HepG2 (cell line): ENCODE measurements around the gene CABLES1. TPM values are rescaled to one million over a fixed set of nuclear protein-coding genes. Genes with fewer than 3 reads are reported as not detected.
A peak's percentile ranks its signal among the peaks of the same experiment; 100 is the strongest.

Experiments
- CHCHD3 ChIP-seq: sonication (generic); formaldehyde crosslinking; IDR thresholded peaks from 2 replicates; pipeline ENCODE4 v1.8.0; 2022; ENCODE audit warnings: mild to moderate bottlenecking, missing genetic modification reagents, moderate library complexity
- GABPA ChIP-seq, 2 experiments: IDR thresholded peaks; 2 replicates each; pipeline ENCODE4 v1.6.1; 2011 to 2016; ENCODE audit warnings: low read depth in 2 of 2, low read length in 1 of 2, missing biosample characterization in 1 of 2, missing genetic modification characterization in 1 of 2
- HNRNPUL1 ChIP-seq: fragments of 200-400 bp; formaldehyde crosslinking; IDR thresholded peaks from 2 replicates; pipeline ENCODE4 v1.6.1; 2017; ENCODE audit warnings: low read depth, mild to moderate bottlenecking, low read length, moderate library complexity
- IKZF1 ChIP-seq: fragments of 450-650 bp; IDR thresholded peaks from 2 replicates; pipeline ENCODE4 v1.7.1; 2016
- JDP2 ChIP-seq: sonication (generic); formaldehyde crosslinking; IDR thresholded peaks from 2 replicates; pipeline ENCODE4 v1.8.1; 2022; ENCODE audit warnings: missing genetic modification reagents, borderline replicate concordance
- KDM5B ChIP-seq: sonication (generic); formaldehyde crosslinking; IDR thresholded peaks from 2 replicates; pipeline ENCODE4 v1.4.0; 2020; ENCODE audit warnings: missing genetic modification reagents, mild to moderate bottlenecking, borderline replicate concordance
- MED1 ChIP-seq: sonication (generic); formaldehyde crosslinking; IDR thresholded peaks from 2 replicates; pipeline ENCODE4 v1.4.0; 2020; ENCODE audit warnings: missing genetic modification reagents
- NAIF1 ChIP-seq: sonication (generic); formaldehyde crosslinking; IDR thresholded peaks from 2 replicates; pipeline ENCODE4 v1.5.0; 2020; ENCODE audit warnings: mild to moderate bottlenecking, missing genetic modification reagents, borderline replicate concordance
- PHF21A ChIP-seq: sonication (generic); formaldehyde crosslinking; IDR thresholded peaks from 2 replicates; pipeline ENCODE4 v1.5.0; 2020; ENCODE audit warnings: mild to moderate bottlenecking, missing genetic modification reagents
- PHF5A ChIP-seq: IDR thresholded peaks from one replicate; pipeline ENCODE4 v1.6.1; 2018; ENCODE audit warnings: low read depth, missing genetic modification reagents; ENCODE audit not compliant: unreplicated experiment
- RFX1 ChIP-seq: fragments of 450-650 bp; IDR thresholded peaks from 2 replicates; pipeline ENCODE4 v1.6.1; 2017
- ZNF225 ChIP-seq: sonication (generic); formaldehyde crosslinking; IDR thresholded peaks from 2 replicates; pipeline ENCODE4 v1.4.0; 2020; ENCODE audit warnings: mild to moderate bottlenecking, missing genetic modification reagents
- ZNF280D ChIP-seq: sonication (generic); formaldehyde crosslinking; IDR thresholded peaks from 2 replicates; pipeline ENCODE4 v1.5.1; 2020; ENCODE audit warnings: mild to moderate bottlenecking, missing genetic modification reagents
- ZNF772 ChIP-seq: sonication (generic); formaldehyde crosslinking; IDR thresholded peaks from 2 replicates; pipeline ENCODE4 v1.5.0; 2020; ENCODE audit warnings: mild to moderate bottlenecking, missing genetic modification reagents
- ZNF850 ChIP-seq: sonication (generic); formaldehyde crosslinking; conservative IDR thresholded peaks from 2 replicates; pipeline ENCODE4 v1.9.0; 2021; ENCODE audit warnings: mild to moderate bottlenecking, missing genetic modification reagents
- ZSCAN9 ChIP-seq: IDR thresholded peaks from 2 replicates; pipeline ENCODE4 v1.6.1; 2016; ENCODE audit warnings: borderline replicate concordance
- ZZZ3 ChIP-seq: sonication (generic); formaldehyde crosslinking; IDR thresholded peaks from 2 replicates; pipeline ENCODE4 v1.4.0; 2020; ENCODE audit warnings: missing genetic modification reagents, mild to moderate bottlenecking, borderline replicate concordance
- polyA plus RNA-seq, 8 experiments: library from polyadenylated mRNA; depleted of rRNA in 3 of 8; stranded (reverse) in 7 of 8; unstranded in 1 of 8; fragments of >200 nt; fragmentation: Illumina TruSeq in 4 of 8; extraction: Trizol in 4 of 8; gene quantifications; 2 replicates each; pipeline versions ENCODE4 v1.2.1 to v1.2.3, GENCODE V29; 2011 to 2016; ENCODE audit warnings: low read depth in 4 of 8, missing spikeins in 1 of 8, mixed read lengths in 1 of 8; ENCODE audit not compliant: insufficient read depth in 1 of 8
- total RNA-seq, 5 experiments: library from RNA; depleted of rRNA; stranded (reverse); fragments of >200 nt; fragmentation: Illumina TruSeq; extraction: Trizol; gene quantifications; 2 replicates each; pipeline ENCODE4 v1.2.3, GENCODE V29; 2016; ENCODE audit warnings: low read depth in 1 of 5
- TF ChIP-seq, protein P1 (sequence below): sonication (generic); formaldehyde crosslinking; IDR thresholded peaks from 2 replicates; pipeline ENCODE4 v1.4.0; 2020; ENCODE audit warnings: mild to moderate bottlenecking, missing genetic modification reagents
- TF ChIP-seq, protein P2 (sequence below): sonication (generic); formaldehyde crosslinking; IDR thresholded peaks from 2 replicates; pipeline ENCODE4 v1.4.0; 2020; ENCODE audit warnings: mild to moderate bottlenecking, low read depth, missing genetic modification reagents
- TF ChIP-seq, protein P3 (sequence below): sonication (generic); formaldehyde crosslinking; IDR thresholded peaks from 2 replicates; pipeline ENCODE4 v1.8.0; 2022; ENCODE audit warnings: mild to moderate bottlenecking, missing genetic modification reagents

The CABLES1 gene
- total and polyA plus RNA-seq, 2 of the 13 experiments (the other 11 are each of a cell fraction or from before 2014, with no cell fraction given): 14.7 to 25.8 TPM

GRCh38 chr18:23142251-23142929 lies 7.1 kb downstream of the CABLES1 start (continued):
- TF ChIP-seq CHCHD3 (no peak), MED1 (peak; percentile 76), KDM5B (CRISPR knock-in tag) (no peak), PHF21A (no peak), ZSCAN9 (CRISPR knock-in tag) (no peak), HNRNPUL1 (no peak), GABPA (IDR thresholded peaks at IDR 0.05; ENCODE audit: low read depth, low read length) (no peak), GABPA (CRISPR knock-in tag; IDR thresholded peaks at IDR 0.05; ENCODE audit: low read depth) (no peak), IKZF1 (no peak), ZNF280D (CRISPR knock-in tag) (no peak), ZNF850 (CRISPR knock-in tag) (no peak), ZZZ3 (CRISPR knock-in tag) (no peak), RFX1 (no peak), NAIF1 (no peak), PHF5A (CRISPR knock-in tag) (no peak), JDP2 (CRISPR knock-in tag) (no peak), ZNF772 (no peak), ZNF225 (CRISPR knock-in tag) (no peak)
- TF ChIP-seq, protein P1, sequence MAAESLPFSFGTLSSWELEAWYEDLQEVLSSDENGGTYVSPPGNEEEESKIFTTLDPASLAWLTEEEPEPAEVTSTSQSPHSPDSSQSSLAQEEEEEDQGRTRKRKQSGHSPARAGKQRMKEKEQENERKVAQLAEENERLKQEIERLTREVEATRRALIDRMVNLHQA (CRISPR knock-in tag): no peak
- TF ChIP-seq, protein P2, sequence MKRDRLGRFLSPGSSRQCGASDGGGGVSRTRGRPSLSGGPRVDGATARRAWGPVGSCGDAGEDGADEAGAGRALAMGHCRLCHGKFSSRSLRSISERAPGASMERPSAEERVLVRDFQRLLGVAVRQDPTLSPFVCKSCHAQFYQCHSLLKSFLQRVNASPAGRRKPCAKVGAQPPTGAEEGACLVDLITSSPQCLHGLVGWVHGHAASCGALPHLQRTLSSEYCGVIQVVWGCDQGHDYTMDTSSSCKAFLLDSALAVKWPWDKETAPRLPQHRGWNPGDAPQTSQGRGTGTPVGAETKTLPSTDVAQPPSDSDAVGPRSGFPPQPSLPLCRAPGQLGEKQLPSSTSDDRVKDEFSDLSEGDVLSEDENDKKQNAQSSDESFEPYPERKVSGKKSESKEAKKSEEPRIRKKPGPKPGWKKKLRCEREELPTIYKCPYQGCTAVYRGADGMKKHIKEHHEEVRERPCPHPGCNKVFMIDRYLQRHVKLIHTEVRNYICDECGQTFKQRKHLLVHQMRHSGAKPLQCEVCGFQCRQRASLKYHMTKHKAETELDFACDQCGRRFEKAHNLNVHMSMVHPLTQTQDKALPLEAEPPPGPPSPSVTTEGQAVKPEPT (CRISPR knock-in tag): no peak
- TF ChIP-seq, protein P3, sequence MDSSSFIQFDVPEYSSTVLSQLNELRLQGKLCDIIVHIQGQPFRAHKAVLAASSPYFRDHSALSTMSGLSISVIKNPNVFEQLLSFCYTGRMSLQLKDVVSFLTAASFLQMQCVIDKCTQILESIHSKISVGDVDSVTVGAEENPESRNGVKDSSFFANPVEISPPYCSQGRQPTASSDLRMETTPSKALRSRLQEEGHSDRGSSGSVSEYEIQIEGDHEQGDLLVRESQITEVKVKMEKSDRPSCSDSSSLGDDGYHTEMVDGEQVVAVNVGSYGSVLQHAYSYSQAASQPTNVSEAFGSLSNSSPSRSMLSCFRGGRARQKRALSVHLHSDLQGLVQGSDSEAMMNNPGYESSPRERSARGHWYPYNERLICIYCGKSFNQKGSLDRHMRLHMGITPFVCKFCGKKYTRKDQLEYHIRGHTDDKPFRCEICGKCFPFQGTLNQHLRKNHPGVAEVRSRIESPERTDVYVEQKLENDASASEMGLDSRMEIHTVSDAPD (CRISPR knock-in tag): no peak
